WTC11 (cell line): Measurements from ENCODE around the gene MRS2. TPM values are rescaled to one million over a fixed set of nuclear protein-coding genes. Genes with fewer than 3 reads are reported as not detected.

Source experiments
- ATAC-seq: fragments of 200-7000 bp; cut with Tn5 transposase; 2 replicates; pipeline ENCODE4 v1.10.0; 2021; ENCODE audit warnings: mild to moderate bottlenecking, moderate library complexity
- CTCF ChIA-PET: fragments of 300-600 bp; sonication (Branson Sonifier 250); formaldehyde crosslinking; loops from one replicate; lab custom pipeline; 2021; ENCODE audit warnings: antibody characterized with exemption; lab: Charles Lee
- POLR2A ChIA-PET: fragments of 350-600 bp; sonication (Branson Sonifier 250); formaldehyde crosslinking; loops from one replicate; lab custom pipeline; 2021; ENCODE audit warnings: antibody characterized with exemption; lab: Charles Lee
- DNase-seq: peaks from one replicate; pipeline ENCODE4 v3.0.0; 2021; ENCODE audit warnings: low spot score
- H3K27ac Mint-ChIP-seq: 2 replicates; pipeline ENCODE4 v1.8.0; 2021; ENCODE audit warnings: mixed read lengths
- H3K27me3 Mint-ChIP-seq: 2 replicates; pipeline ENCODE4 v1.8.0; 2021; ENCODE audit warnings: low read depth, mild to moderate bottlenecking, moderate library complexity, mixed read lengths
- H3K36me3 Mint-ChIP-seq: 2 replicates; pipeline ENCODE4 v1.8.0; 2021; ENCODE audit warnings: mixed read lengths
- H3K4me1 Mint-ChIP-seq: 2 replicates; pipeline ENCODE4 v1.8.0; 2022; ENCODE audit warnings: mixed read lengths
- H3K4me3 Mint-ChIP-seq: 2 replicates; pipeline ENCODE4 v1.8.0; 2021; ENCODE audit warnings: mild to moderate bottlenecking, moderate library complexity, mixed read lengths
- H3K9me3 Mint-ChIP-seq: 2 replicates; pipeline ENCODE4 v1.8.0; 2021; ENCODE audit warnings: mixed read lengths
- ARID4B ChIP-seq: sonication (generic); formaldehyde crosslinking; IDR thresholded peaks from 2 replicates; pipeline ENCODE4 v1.8.0; 2023; ENCODE audit warnings: missing genetic modification reagents, mild to moderate bottlenecking, borderline replicate concordance
- ATF3 ChIP-seq: sonication (generic); formaldehyde crosslinking; conservative IDR thresholded peaks from 2 replicates; pipeline ENCODE4 v1.8.1; 2022; ENCODE audit warnings: mild to moderate bottlenecking, missing genetic modification reagents
- CREB1 ChIP-seq: sonication (generic); formaldehyde crosslinking; IDR thresholded peaks from 2 replicates; pipeline ENCODE4 v1.8.0; 2023; ENCODE audit warnings: mild to moderate bottlenecking, missing genetic modification reagents
- E2F1 ChIP-seq: sonication (generic); formaldehyde crosslinking; IDR thresholded peaks from 2 replicates; pipeline ENCODE4 v1.8.0; 2022; ENCODE audit warnings: mild to moderate bottlenecking, missing genetic modification reagents
- EMX1 ChIP-seq: fragments of 250-450 bp; sonication (Bioruptor Pico); IDR thresholded peaks from 2 replicates; pipeline ENCODE4 v1.8.0; 2021; ENCODE audit warnings: mild to moderate bottlenecking
- ETV6 ChIP-seq: sonication (generic); formaldehyde crosslinking; IDR thresholded peaks from 2 replicates; pipeline ENCODE4 v1.8.1; 2022; ENCODE audit warnings: mild to moderate bottlenecking, missing genetic modification reagents
- FOXK1 ChIP-seq: sonication (generic); formaldehyde crosslinking; IDR thresholded peaks from 2 replicates; pipeline ENCODE4 v1.8.0; 2022; ENCODE audit warnings: mild to moderate bottlenecking, moderate library complexity, missing genetic modification reagents
- GABPB1 ChIP-seq: sonication (generic); formaldehyde crosslinking; IDR thresholded peaks from 2 replicates; pipeline ENCODE4 v1.8.1; 2023; ENCODE audit warnings: mild to moderate bottlenecking, missing genetic modification reagents
- HMGA2 ChIP-seq: fragments of 250-450 bp; sonication (Bioruptor Pico); IDR thresholded peaks from 2 replicates; pipeline ENCODE4 v1.4.0; 2021; ENCODE audit warnings: mild to moderate bottlenecking, moderate library complexity
- IRF2 ChIP-seq: sonication (generic); formaldehyde crosslinking; IDR thresholded peaks from 2 replicates; pipeline ENCODE4 v1.8.0; 2022; ENCODE audit warnings: low read depth, missing genetic modification reagents, borderline replicate concordance
- JUN ChIP-seq: sonication (generic); formaldehyde crosslinking; IDR thresholded peaks from 2 replicates; pipeline ENCODE4 v1.8.0; 2023; ENCODE audit warnings: mild to moderate bottlenecking, missing genetic modification reagents
- MXD4 ChIP-seq: fragments of 250-450 bp; sonication (Bioruptor Pico); IDR thresholded peaks from 2 replicates; pipeline ENCODE4 v1.8.0; 2021; ENCODE audit warnings: mild to moderate bottlenecking, moderate library complexity, borderline replicate concordance
- NFYB ChIP-seq: sonication (generic); formaldehyde crosslinking; conservative IDR thresholded peaks from 2 replicates; pipeline ENCODE4 v1.8.0; 2022; ENCODE audit warnings: low read depth, missing genetic modification reagents
- NR1H2 ChIP-seq: sonication (generic); formaldehyde crosslinking; IDR thresholded peaks from 2 replicates; pipeline ENCODE4 v1.9.0; 2021; ENCODE audit warnings: mild to moderate bottlenecking, moderate library complexity, missing genetic modification reagents
- NR2C2 ChIP-seq: sonication (generic); formaldehyde crosslinking; IDR thresholded peaks from 2 replicates; pipeline ENCODE4 v1.8.0; 2022; ENCODE audit warnings: mild to moderate bottlenecking, missing genetic modification reagents
- PRDM15 ChIP-seq: sonication (generic); formaldehyde crosslinking; IDR thresholded peaks from 2 replicates; pipeline ENCODE4 v1.8.0; 2022; ENCODE audit warnings: missing genetic modification reagents
- PRRX2 ChIP-seq: fragments of 250-450 bp; sonication (Bioruptor Pico); IDR thresholded peaks from 2 replicates; pipeline ENCODE4 v1.8.0; 2021; ENCODE audit warnings: mild to moderate bottlenecking
- SOX15 ChIP-seq: fragments of 250-450 bp; sonication (Bioruptor Pico); IDR thresholded peaks from 2 replicates; pipeline ENCODE4 v1.9.0; 2021; ENCODE audit warnings: mild to moderate bottlenecking
- SP1 ChIP-seq: sonication (generic); formaldehyde crosslinking; conservative IDR thresholded peaks from 2 replicates; pipeline ENCODE4 v1.8.1; 2022; ENCODE audit warnings: missing genetic modification reagents
- TEAD1 ChIP-seq: sonication (generic); formaldehyde crosslinking; IDR thresholded peaks from 2 replicates; pipeline ENCODE4 v1.8.0; 2022; ENCODE audit warnings: mild to moderate bottlenecking, missing genetic modification reagents
- ZBTB21 ChIP-seq: sonication (generic); formaldehyde crosslinking; IDR thresholded peaks from 2 replicates; pipeline ENCODE4 v1.8.1; 2023; ENCODE audit warnings: mild to moderate bottlenecking, missing genetic modification reagents, borderline replicate concordance
- ZNF138 ChIP-seq: sonication (generic); formaldehyde crosslinking; conservative IDR thresholded peaks from 2 replicates; pipeline ENCODE4 v1.8.1; 2022; ENCODE audit warnings: mild to moderate bottlenecking, moderate library complexity, missing genetic modification reagents
- total RNA-seq: library from RNA; stranded (reverse); gene quantifications from 3 replicates; pipeline ENCODE4 v1.2.3, GENCODE V29; 2021

The MRS2 gene
- total RNA-seq, 1 experiment from 2014 or later, result 91.6 TPM

GRCh38 chr6:24391208-24391607 is 11.5 kb upstream of the MRS2 start:
- no peak overlapping the region for H3K27ac Mint-ChIP-seq
- no peaks in the 10 kb centered on the region for H3K4me1 Mint-ChIP-seq
- CTCF ChIA-PET, result interaction anchor here (0.6 kb wide), 1 partner anchor 56 kb away, joined by 3 read pairs; no protein-coding TSS in a partner anchor
- peaks cover 10% of the 10 kb centered on the region for H3K36me3 Mint-ChIP-seq
- H3K4me3 Mint-ChIP-seq, result no peak overlapping the region
- peaks cover 15% of the 10 kb centered on the region for H3K9me3 Mint-ChIP-seq
- no peak for TF ChIP-seq NR1H2
- TF ChIP-seq MXD4 (CRISPR knock-in tag), result no peak
- no peak for TF ChIP-seq GABPB1 (CRISPR knock-in tag)
- TF ChIP-seq SP1, result no peak
- TF ChIP-seq ATF3 (CRISPR knock-in tag), result no peak
- no peak for TF ChIP-seq FOXK1
- H3K27me3 Mint-ChIP-seq, result no peaks in the 10 kb centered on the region; the same call in 1 of the 2 replicates
- DNase-seq (no peak), ATAC-seq (no peak)
- POLR2A ChIA-PET, result no interaction called here

GRCh38 chr6:24391756-24392405 is 10.9 kb upstream of the MRS2 start:
- H3K27ac Mint-ChIP-seq, result no peak overlapping the region
- peaks cover 22% of the 10 kb centered on the region for H3K9me3 Mint-ChIP-seq
- no peaks in the 10 kb centered on the region; the same call in 1 of the 2 replicates for H3K27me3 Mint-ChIP-seq
- no peak for TF ChIP-seq EMX1 (CRISPR knock-in tag)
- TF ChIP-seq IRF2 (CRISPR knock-in tag), result no peak
- no peak for TF ChIP-seq SOX15 (CRISPR knock-in tag)
- ChIA-PET CTCF (interaction anchor here (0.6 kb wide), 1 partner anchor 57 kb away, joined by 3 read pairs; no protein-coding TSS in a partner anchor), POLR2A (no interaction called here)
- H3K36me3 Mint-ChIP-seq, result peaks cover 17% of the 10 kb centered on the region
- H3K4me3 Mint-ChIP-seq, result no peak overlapping the region
- ATAC-seq, result no peak
- no peak for DNase-seq
- no peaks in the 10 kb centered on the region for H3K4me1 Mint-ChIP-seq

GRCh38 chr6:24394061-24394779 is 8.5 kb upstream of the MRS2 start:
- Mint-ChIP-seq H3K4me1 (peaks cover 9% of the 10 kb centered on the region), H3K27me3 (no peaks in the 10 kb centered on the region; the same call in 1 of the 2 replicates), H3K27ac (no peak overlapping the region), H3K36me3 (peaks cover 33% of the 10 kb centered on the region), H3K9me3 (peaks cover 38% of the 10 kb centered on the region), H3K4me3 (no peak overlapping the region)
- POLR2A ChIA-PET, result no interaction called here
- no peak for DNase-seq
- CTCF ChIA-PET, result no interaction called here
- no peak for TF ChIP-seq ETV6 (CRISPR knock-in tag)
- no peak for TF ChIP-seq ZNF138
- TF ChIP-seq PRDM15, result no peak
- no peak for TF ChIP-seq TEAD1 (CRISPR knock-in tag)
- TF ChIP-seq E2F1, result no peak
- TF ChIP-seq JUN (CRISPR knock-in tag), result no peak
- TF ChIP-seq ARID4B (CRISPR knock-in tag), result no peak
- no peak for TF ChIP-seq PRRX2 (CRISPR knock-in tag)
- no peak for TF ChIP-seq NFYB (CRISPR knock-in tag)
- no peak for TF ChIP-seq CREB1 (CRISPR knock-in tag)
- TF ChIP-seq ZBTB21, result no peak
- TF ChIP-seq NR2C2 (CRISPR knock-in tag), result no peak
- no peak for TF ChIP-seq HMGA2 (CRISPR knock-in tag)
- ATAC-seq, result no peak
